H1 (cell line): ENCODE measurements around the gene PLXNA4. TPM values are rescaled to one million over a fixed set of nuclear protein-coding genes. Genes with fewer than 3 reads are reported as not detected.

Experiments
- CTCF ChIA-PET: fragments of 300-600 bp; sonication (Branson Sonifier 250); formaldehyde crosslinking; loops from one replicate; lab custom pipeline; 2021; ENCODE audit not compliant: partially characterized antibody; lab: Charles Lee
- POLR2A ChIA-PET: fragments of 300-600 bp; sonication (Branson Sonifier 250); formaldehyde crosslinking; loops from one replicate; lab custom pipeline; 2021; ENCODE audit warnings: inconsistent platforms; ENCODE audit not compliant: partially characterized antibody; lab: Charles Lee
- DNase-seq, 2 experiments: peaks; one replicate each; pipeline versions ENCODE4 v3.0.0 to v3.0.0-alpha.2; 2010 to 2022; ENCODE audit warnings: low spot score in 2 of 2, low read depth in 1 of 2, mixed read lengths in 1 of 2
- FAIRE-seq: peaks from 2 replicates; lab custom pipeline; 2011; peaks lifted over from hg19 to GRCh38; lab: Jason Lieb, UNC
- H2AFZ ChIP-seq: 2 replicates; pipeline ENCODE4 v1.8.1; 2012; ENCODE audit warnings: low read length, inconsistent platforms
- H2AK5ac ChIP-seq: 2 replicates; pipeline ENCODE4 v1.6.1; 2013; ENCODE audit warnings: low read depth, low read length
- H2BK120ac ChIP-seq: replicated peaks from 2 replicates; pipeline ENCODE3; 2013; ENCODE audit warnings: low read depth, low read length, inconsistent platforms
- H2BK12ac ChIP-seq: 2 replicates; pipeline ENCODE4 v1.6.1; 2013; ENCODE audit warnings: low read depth, low read length
- H2BK15ac ChIP-seq: 2 replicates; pipeline ENCODE4 v1.6.1; 2013; ENCODE audit warnings: low read length
- H2BK20ac ChIP-seq: 2 replicates; pipeline ENCODE4 v1.6.1; 2013; ENCODE audit warnings: low read length
- H2BK5ac ChIP-seq: 2 replicates; pipeline ENCODE4 v1.6.1; 2013; ENCODE audit warnings: low read depth, low read length
- H3K14ac ChIP-seq: 2 replicates; pipeline ENCODE4 v1.6.1; 2013; ENCODE audit warnings: inconsistent platforms; ENCODE audit not compliant: insufficient read length
- H3K18ac ChIP-seq: 2 replicates; pipeline ENCODE4 v1.6.1; 2013; ENCODE audit warnings: low read length; ENCODE audit errors: extremely low read depth
- H3K23ac ChIP-seq: 2 replicates; pipeline ENCODE4 v1.6.1; 2013; ENCODE audit warnings: inconsistent platforms; ENCODE audit not compliant: insufficient read length
- H3K23me2 ChIP-seq: 2 replicates; pipeline ENCODE4 v1.6.1; 2013; ENCODE audit warnings: low read depth, low read length
- H3K27ac ChIP-seq: 2 replicates; pipeline ENCODE4 v1.6.1; 2011; ENCODE audit warnings: low read depth, low read length, inconsistent platforms
- H3K27me3 ChIP-seq, 4 experiments: replicated peaks in 1 of 4; 1 replicate in 1 of 4; 2 replicates in 3 of 4; pipeline versions ENCODE4 v1.6.1 to v1.8.1; 2011 to 2013; ENCODE audit warnings: low read length in 3 of 4, mild to moderate bottlenecking in 3 of 4, inconsistent platforms in 2 of 4, mixed read lengths in 2 of 4, moderate library complexity in 1 of 4; ENCODE audit not compliant: control insufficient read depth in 3 of 4, insufficient read depth in 3 of 4; ENCODE audit errors: extremely low read depth in 1 of 4
- H3K36me3 ChIP-seq, 4 experiments: 2 replicates each; pipeline versions ENCODE4 v1.6.1 to v1.8.1; 2011 to 2013; ENCODE audit warnings: mild to moderate bottlenecking in 4 of 4, low read length in 3 of 4, moderate library complexity in 2 of 4, control low read depth in 1 of 4, inconsistent platforms in 1 of 4; ENCODE audit not compliant: insufficient read depth in 4 of 4, control insufficient read depth in 2 of 4
- H3K4ac ChIP-seq: replicated peaks from 2 replicates; pipeline ENCODE3; 2013; ENCODE audit warnings: low read length, low read depth, mixed read lengths, inconsistent platforms; ENCODE audit not compliant: insufficient read length
- H3K4me1 ChIP-seq, 4 experiments: replicated peaks in 1 of 4; 1 replicate in 1 of 4; 2 replicates in 3 of 4; pipeline versions ENCODE4 v1.6.1 to v1.8.1; 2011 to 2013; ENCODE audit warnings: low read length in 3 of 4, inconsistent platforms in 2 of 4, mixed read lengths in 1 of 4; ENCODE audit not compliant: insufficient read depth in 4 of 4, control insufficient read depth in 3 of 4
- H3K4me2 ChIP-seq, 2 experiments: 2 replicates each; pipeline versions ENCODE4 v1.6.1 to v1.8.1; 2011 to 2013; ENCODE audit warnings: low read depth in 2 of 2, low read length in 2 of 2, control low read depth in 1 of 2, inconsistent platforms in 1 of 2, mild to moderate bottlenecking in 1 of 2; ENCODE audit not compliant: insufficient read depth in 1 of 2
- H3K4me3 ChIP-seq, 4 experiments: fragments of 200-600, 300-600 bp in 1 of 4; sonication (generic), shearing (Covaris generic), sonication (Bioruptor Twin) in 1 of 4; 2 replicates each; pipeline versions ENCODE4 v1.5.1 to v1.8.1; 2011 to 2016; ENCODE audit warnings: low read length in 4 of 4, low read depth in 3 of 4, control low read depth in 2 of 4, inconsistent platforms in 2 of 4, mild to moderate bottlenecking in 2 of 4, mixed read lengths in 1 of 4, moderate library complexity in 1 of 4; ENCODE audit not compliant: insufficient read depth in 2 of 4; ENCODE audit errors: extremely low read depth in 1 of 4
- H3K56ac ChIP-seq: replicated peaks from 2 replicates; pipeline ENCODE3; 2013; ENCODE audit warnings: low read depth, mild to moderate bottlenecking, mixed read lengths, low read length, inconsistent platforms; ENCODE audit not compliant: insufficient read length
- H3K79me1 ChIP-seq: 2 replicates; pipeline ENCODE4 v1.6.1; 2013; ENCODE audit warnings: low read depth, low read length, control low read depth
- H3K79me2 ChIP-seq, 2 experiments: 2 replicates each; pipeline versions ENCODE4 v1.6.1 to v1.8.1; 2012 to 2013; ENCODE audit warnings: low read length in 2 of 2, mild to moderate bottlenecking in 2 of 2, inconsistent platforms in 1 of 2; ENCODE audit not compliant: insufficient read depth in 2 of 2, control insufficient read depth in 1 of 2
- H3K9ac ChIP-seq, 4 experiments: replicated peaks in 1 of 4; 1 replicate in 1 of 4; 2 replicates in 3 of 4; pipeline versions ENCODE4 v1.6.1 to v1.8.1; 2011 to 2013; ENCODE audit warnings: low read depth in 3 of 4, low read length in 3 of 4, control low read depth in 2 of 4, mild to moderate bottlenecking in 2 of 4, moderate library complexity in 2 of 4, inconsistent platforms in 1 of 4; ENCODE audit errors: extremely low read depth in 1 of 4
- H3K9me3 ChIP-seq, 2 experiments: 2 replicates each; pipeline versions ENCODE4 v1.6.1 to v1.8.1; 2012 to 2013; ENCODE audit warnings: mild to moderate bottlenecking in 2 of 2, moderate library complexity in 2 of 2, control low read depth in 1 of 2, inconsistent platforms in 1 of 2, low read depth in 1 of 2, low read length in 1 of 2, mixed read lengths in 1 of 2; ENCODE audit not compliant: insufficient read depth in 2 of 2
- H4K20me1 ChIP-seq, 2 experiments: replicated peaks in 1 of 2; 2 replicates each; pipeline versions ENCODE3 to v1.8.1; 2011 to 2013; ENCODE audit warnings: inconsistent platforms in 2 of 2, low read length in 2 of 2, mild to moderate bottlenecking in 1 of 2; ENCODE audit not compliant: insufficient read depth in 2 of 2, control insufficient read depth in 1 of 2
- H4K5ac ChIP-seq: 2 replicates; pipeline ENCODE4 v1.6.1; 2013; ENCODE audit warnings: low read length, low read depth, mixed read lengths, inconsistent platforms; ENCODE audit not compliant: insufficient read length
- H4K8ac ChIP-seq: 2 replicates; pipeline ENCODE4 v1.8.0; 2013; ENCODE audit warnings: mild to moderate bottlenecking, moderate library complexity, low read length, inconsistent platforms; ENCODE audit not compliant: insufficient read depth; ENCODE audit errors: extremely low read depth
- H4K91ac ChIP-seq: replicated peaks from 2 replicates; pipeline ENCODE3; 2013; ENCODE audit warnings: low read length, mixed read lengths, inconsistent platforms; ENCODE audit not compliant: insufficient read length
- CHD1 ChIP-seq: IDR thresholded peaks from 2 replicates; pipeline ENCODE4 v1.6.1; 2012; ENCODE audit warnings: low read depth, low read length, improper control_type of control experiment
- EGR1 ChIP-seq: IDR thresholded peaks from 2 replicates; pipeline ENCODE4 v1.6.1; 2011; ENCODE audit warnings: low read depth, low read length, borderline replicate concordance
- EP300 ChIP-seq, 2 experiments: IDR thresholded peaks; 1 replicate in 1 of 2; 2 replicates in 1 of 2; pipeline ENCODE4 v1.6.1; 2011 to 2012; ENCODE audit warnings: low read depth in 2 of 2, low read length in 2 of 2, mild to moderate bottlenecking in 2 of 2, borderline replicate concordance in 1 of 2, inconsistent platforms in 1 of 2, moderate library complexity in 1 of 2
- HDAC2 ChIP-seq, 2 experiments: fragments of 300-600 bp in 1 of 2; sonication (generic) in 1 of 2; IDR thresholded peaks; 2 replicates each; pipeline ENCODE4 v1.6.1; 2011 to 2012; ENCODE audit warnings: low read depth in 2 of 2, low read length in 2 of 2, mild to moderate bottlenecking in 2 of 2, moderate library complexity in 2 of 2, borderline replicate concordance in 1 of 2, inconsistent platforms in 1 of 2
- POLR2A ChIP-seq, 2 experiments: IDR thresholded peaks; 1 replicate in 1 of 2; 2 replicates in 1 of 2; pipeline ENCODE4 v1.6.1; 2011; ENCODE audit warnings: low read depth in 2 of 2, low read length in 2 of 2, mild to moderate bottlenecking in 2 of 2; ENCODE audit errors: control extremely low read depth in 1 of 2
- SIN3A ChIP-seq, 2 experiments: IDR thresholded peaks in 1 of 2; conservative IDR thresholded peaks in 1 of 2; 2 replicates each; pipeline ENCODE4 v1.6.1; 2011 to 2012; ENCODE audit warnings: low read length in 2 of 2, improper control_type of control experiment in 1 of 2, low read depth in 1 of 2, mild to moderate bottlenecking in 1 of 2
- SP4 ChIP-seq: IDR thresholded peaks from 2 replicates; pipeline ENCODE4 v1.6.1; 2012; ENCODE audit warnings: low read length, inconsistent platforms
- SRF ChIP-seq: IDR thresholded peaks from 2 replicates; pipeline ENCODE4 v1.6.1; 2011; ENCODE audit warnings: mild to moderate bottlenecking, low read depth, low read length, moderate library complexity
- WGBS, 2 experiments: shearing (Covaris generic) in 1 of 2; methylation state at CpG; one replicate each; pipeline versions ENCODE4 v1.1.6 to v1.1.7; 2013 to 2015; ENCODE audit warnings: low lambda C conversion rate in 2 of 2, mixed read lengths in 2 of 2, inconsistent platforms in 1 of 2, low coverage in 1 of 2, missing lambda C conversion rate in 1 of 2; ENCODE audit not compliant: insufficient replicate concordance in 2 of 2, insufficient coverage in 1 of 2, insufficient read length in 1 of 2; ENCODE audit errors: extremely low coverage in 1 of 2, missing lambda C conversion rate in 1 of 2; 5-methylcytosine and 5-hydroxymethylcytosine counted together
- polyA plus RNA-seq, 7 experiments: library from polyadenylated mRNA; depleted of rRNA in 3 of 7; stranded (reverse) in 5 of 7; unstranded in 2 of 7; fragments of >200 nt in 5 of 7; fragments of 200-250 nt in 2 of 7; gene quantifications; 1 replicate in 5 of 7; 2 replicates in 1 of 7; 4 replicates in 1 of 7; pipeline versions ENCODE4 v1.2.1 to v1.2.3, GENCODE V29; 2011 to 2013; ENCODE audit warnings: missing spikeins in 2 of 7, mixed read lengths in 2 of 7
- total RNA-seq: library from RNA; stranded (reverse); fragmentation: NEBNext Ultra II Directional; extraction: Animal tissue kit (Norgen Biotek cat#: 25700); gene quantifications from 2 replicates; pipeline ENCODE4 v1.2.1, GENCODE V29; 2021
- TF ChIP-seq, protein P1 (sequence below): IDR thresholded peaks from 2 replicates; pipeline ENCODE4 v1.6.1; 2011; ENCODE audit warnings: low read depth, mild to moderate bottlenecking, low read length; ENCODE audit not compliant: insufficient read depth
- TF ChIP-seq, protein P2 (sequence below): IDR thresholded peaks from 2 replicates; pipeline ENCODE4 v1.6.1; 2012; ENCODE audit warnings: inconsistent platforms

PLXNA4 gene
- total and polyA plus RNA-seq, 2 of the 8 experiments (the other 6 are each of a cell fraction or from before 2014, with no cell fraction given), result 0.76 to 0.79 TPM

DNA sequence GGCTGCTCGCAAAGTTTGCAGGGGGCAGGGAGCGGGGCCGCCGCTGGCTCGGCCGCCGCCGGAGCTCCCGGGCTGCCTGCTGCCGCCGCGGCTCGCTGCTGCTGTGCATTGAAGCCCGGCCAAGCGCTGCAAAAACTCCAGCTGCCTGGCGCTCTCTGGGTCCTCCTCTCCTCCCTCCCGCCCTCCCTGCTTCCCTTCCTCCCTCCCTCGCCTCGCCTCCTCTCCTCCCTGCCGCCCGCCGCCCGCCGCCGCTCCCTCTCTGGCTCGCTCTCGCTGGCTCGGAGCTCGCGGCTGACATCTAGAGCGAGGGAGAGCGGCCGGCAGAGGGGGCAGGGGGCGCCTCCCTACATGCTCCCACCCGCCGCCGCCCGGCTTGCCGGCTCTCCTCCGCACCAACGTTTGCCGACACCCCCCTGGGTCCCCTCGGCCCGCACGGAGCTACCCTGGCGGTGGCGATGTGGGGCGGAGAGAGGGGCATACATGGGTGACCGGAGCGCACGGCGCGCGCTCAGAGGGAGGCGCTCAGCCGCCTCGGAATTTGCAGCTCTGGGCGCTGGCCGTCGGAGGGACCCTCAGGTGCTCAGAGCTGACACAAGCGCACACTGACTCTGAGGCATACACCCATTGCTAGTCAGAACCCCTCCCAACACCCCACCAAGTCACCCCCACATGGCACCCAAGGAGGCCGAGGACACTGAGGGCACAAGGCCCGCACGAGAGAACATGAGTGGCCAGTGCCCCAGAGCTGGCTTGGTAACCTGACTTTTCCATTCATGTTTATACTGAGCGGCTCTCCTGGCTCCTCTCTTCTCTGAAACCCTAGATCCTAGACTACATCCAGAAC is 1.2 kb upstream of the PLXNA4 start:
- Histone ChIP-seq H2BK5ac (no peak overlapping the region), H2BK15ac (no peak overlapping the region), H3K18ac (no peak overlapping the region), H4K20me1 (peaks cover 2 to 5% of the 10 kb centered on the region in 2 experiments), H3K4ac (no peak overlapping the region), H3K9me3 (no peaks in the 10 kb centered on the region; a peak in 1 of 4 replicates), H3K27ac (no peak overlapping the region), H3K27me3 (peaks cover 57 to 68% (median 62%) of the 10 kb centered on the region in 4 experiments), H3K4me2 (peak overlapping the region; percentile 74 to 84), H2AK5ac (no peak overlapping the region), H3K14ac (no peak overlapping the region), H2BK120ac (no peak overlapping the region), H2BK20ac (no peak overlapping the region), H4K91ac (no peak overlapping the region), H3K56ac (no peak overlapping the region), H2AFZ (peak overlapping the region; percentile 64; the same call in 1 of the 2 replicates), H3K79me1 (no peaks in the 10 kb centered on the region), H3K4me3 (peak overlapping the region; percentile 32 to 66 (median 52)), H3K36me3 (peaks cover 0 to 4% (median 0%) of the 10 kb centered on the region in 4 experiments; a peak in 1 of 8 replicates), H4K8ac (0 out of 2 replicates have a peak overlapping the region, but pooled peaks have one; percentile 47), H3K9ac (no peak overlapping the region), H2BK12ac (no peak overlapping the region), H3K23me2 (peaks cover 13% of the 10 kb centered on the region; the same call in 1 of the 2 replicates), H3K79me2 (no peaks in the 10 kb centered on the region), H4K5ac (no peak overlapping the region), H3K4me1 (peaks cover 12 to 41% (median 24%) of the 10 kb centered on the region in 4 experiments), H3K23ac (no peak overlapping the region)
- peak in 1 of 2 experiments; percentile 75 for DNase-seq
- WGBS, 2 experiments, result 8% methylated on average over 33 of the region's 65 CpGs; no CpG with 5 or more reads in 1 of the 2 experiments
- no peak for FAIRE-seq
- CTCF ChIA-PET, result interaction anchor here (0.9 to 3.0 kb wide), 26 partner anchors 8 to 888 kb away, joined by 3 to 26 read pairs (median 4); no protein-coding TSS in a partner anchor
- POLR2A ChIA-PET, result interaction anchor here (1.0 kb wide), 1 partner anchor 157 kb away, joined by 3 read pairs; no protein-coding TSS in a partner anchor
- TF ChIP-seq EP300 (IDR thresholded peaks at IDR 0.05; ENCODE audit: borderline replicate concordance in 1 of 2, low read depth in 2 of 2, low read length in 2 of 2), result no peak
- no peak for TF ChIP-seq EGR1
- TF ChIP-seq, protein P1, sequence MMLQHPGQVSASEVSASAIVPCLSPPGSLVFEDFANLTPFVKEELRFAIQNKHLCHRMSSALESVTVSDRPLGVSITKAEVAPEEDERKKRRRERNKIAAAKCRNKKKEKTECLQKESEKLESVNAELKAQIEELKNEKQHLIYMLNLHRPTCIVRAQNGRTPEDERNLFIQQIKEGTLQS, result no peak
- no peak for TF ChIP-seq POLR2A (IDR thresholded peaks at IDR 0.05; ENCODE audit: control extremely low read depth in 1 of 2, low read depth in 2 of 2, low read length in 2 of 2)
- TF ChIP-seq SP4, result no peak
- no peak for TF ChIP-seq CHD1
- no peak for TF ChIP-seq SRF
- TF ChIP-seq HDAC2 (IDR thresholded peaks at IDR 0.05; ENCODE audit: borderline replicate concordance in 1 of 2, low read depth in 2 of 2, low read length in 2 of 2), result no peak
- TF ChIP-seq, protein P2, sequence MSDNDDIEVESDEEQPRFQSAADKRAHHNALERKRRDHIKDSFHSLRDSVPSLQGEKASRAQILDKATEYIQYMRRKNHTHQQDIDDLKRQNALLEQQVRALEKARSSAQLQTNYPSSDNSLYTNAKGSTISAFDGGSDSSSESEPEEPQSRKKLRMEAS, result peak; percentile 28; the same call in 1 of the 2 replicates
- TF ChIP-seq SIN3A (conservative IDR thresholded peaks at IDR 0.05 in 1 of 2, IDR thresholded peaks at IDR 0.05 in 1 of 2; ENCODE audit: low read depth in 1 of 2, low read length in 2 of 2), result no peak
